GM12891 (cell line): Measurements from ENCODE around the gene ZSWIM5.

ENCODE experiments used
- POLR2A ChIP-seq: IDR thresholded peaks from 2 replicates; pipeline ENCODE4 v1.6.1; 2011; ENCODE audit warnings: low read depth, low read length, control low read depth
- SPI1 ChIP-seq: IDR thresholded peaks from 2 replicates; pipeline ENCODE4 v1.6.1; 2011; ENCODE audit warnings: low read depth, low read length, control low read depth

GRCh38 chr1:45246760-45247159, 40.4 kb upstream of the ZSWIM5 start:
- TF ChIP-seq POLR2A, result no peak
- no peak for TF ChIP-seq SPI1
